ENCODE results near the gene NFE2L3. TPM values are rescaled to one million over a fixed set of nuclear protein-coding genes. Genes with fewer than 3 reads are reported as not detected.

NFE2L3 gene
- total RNA-seq, 1 donor from 2014 or later: 5.2 TPM

DNA sequence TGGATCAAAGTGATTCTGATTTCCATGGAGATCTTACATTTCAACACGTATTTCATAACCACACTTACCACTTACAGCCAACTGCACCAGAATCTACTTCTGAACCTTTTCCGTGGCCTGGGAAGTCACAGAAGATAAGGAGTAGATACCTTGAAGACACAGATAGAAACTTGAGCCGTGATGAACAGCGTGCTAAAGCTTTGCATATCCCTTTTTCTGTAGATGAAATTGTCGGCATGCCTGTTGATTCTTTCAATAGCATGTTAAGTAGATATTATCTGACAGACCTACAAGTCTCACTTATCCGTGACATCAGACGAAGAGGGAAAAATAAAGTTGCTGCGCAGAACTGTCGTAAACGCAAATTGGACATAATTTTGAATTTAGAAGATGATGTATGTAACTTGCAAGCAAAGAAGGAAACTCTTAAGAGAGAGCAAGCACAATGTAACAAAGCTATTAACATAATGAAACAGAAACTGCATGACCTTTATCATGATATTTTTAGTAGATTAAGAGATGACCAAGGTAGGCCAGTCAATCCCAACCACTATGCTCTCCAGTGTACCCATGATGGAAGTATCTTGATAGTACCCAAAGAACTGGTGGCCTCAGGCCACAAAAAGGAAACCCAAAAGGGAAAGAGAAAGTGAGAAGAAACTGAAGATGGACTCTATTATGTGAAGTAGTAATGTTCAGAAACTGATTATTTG lies 33.3 kb downstream of the NFE2L3 start:
- no peaks in the 10 kb centered on the region for H3K27me3 ChIP-seq
- H3K4me3 ChIP-seq: no peak overlapping the region
- H3K36me3 ChIP-seq: peaks cover 0 to 22% of the 10 kb centered on the region in 2 donors
- no peaks in the 10 kb centered on the region for H3K4me1 ChIP-seq
- no peaks in the 10 kb centered on the region for H3K9me3 ChIP-seq
- no peak overlapping the region for H3K27ac ChIP-seq
- no peak for DNase-seq (ENCODE audit: extremely low spot score in 2 of 2)
- no peak for TF ChIP-seq POLR2A (IDR thresholded peaks at IDR 0.05)
- TF ChIP-seq, protein P1, sequence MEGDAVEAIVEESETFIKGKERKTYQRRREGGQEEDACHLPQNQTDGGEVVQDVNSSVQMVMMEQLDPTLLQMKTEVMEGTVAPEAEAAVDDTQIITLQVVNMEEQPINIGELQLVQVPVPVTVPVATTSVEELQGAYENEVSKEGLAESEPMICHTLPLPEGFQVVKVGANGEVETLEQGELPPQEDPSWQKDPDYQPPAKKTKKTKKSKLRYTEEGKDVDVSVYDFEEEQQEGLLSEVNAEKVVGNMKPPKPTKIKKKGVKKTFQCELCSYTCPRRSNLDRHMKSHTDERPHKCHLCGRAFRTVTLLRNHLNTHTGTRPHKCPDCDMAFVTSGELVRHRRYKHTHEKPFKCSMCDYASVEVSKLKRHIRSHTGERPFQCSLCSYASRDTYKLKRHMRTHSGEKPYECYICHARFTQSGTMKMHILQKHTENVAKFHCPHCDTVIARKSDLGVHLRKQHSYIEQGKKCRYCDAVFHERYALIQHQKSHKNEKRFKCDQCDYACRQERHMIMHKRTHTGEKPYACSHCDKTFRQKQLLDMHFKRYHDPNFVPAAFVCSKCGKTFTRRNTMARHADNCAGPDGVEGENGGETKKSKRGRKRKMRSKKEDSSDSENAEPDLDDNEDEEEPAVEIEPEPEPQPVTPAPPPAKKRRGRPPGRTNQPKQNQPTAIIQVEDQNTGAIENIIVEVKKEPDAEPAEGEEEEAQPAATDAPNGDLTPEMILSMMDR (IDR thresholded peaks at IDR 0.05): no peak
- TF ChIP-seq POLR2AphosphoS5 (IDR thresholded peaks at IDR 0.05; ENCODE audit: insufficient read depth in 1 of 2, low read depth in 1 of 2): no peak
- intact Hi-C loops (cut with DNase I): no loop called here

GRCh38 chr7:26185844-26186180 lies 33.8 kb downstream of the NFE2L3 start:
- Histone ChIP-seq H3K4me3 (no peak overlapping the region), H3K9me3 (no peaks in the 10 kb centered on the region), H3K4me1 (no peaks in the 10 kb centered on the region), H3K36me3 (peaks cover 0 to 27% of the 10 kb centered on the region in 2 donors), H3K27ac (no peak overlapping the region), H3K27me3 (no peaks in the 10 kb centered on the region)
- TF ChIP-seq, protein P1 (IDR thresholded peaks at IDR 0.05): no peak
- TF ChIP-seq POLR2AphosphoS5 (IDR thresholded peaks at IDR 0.05; ENCODE audit: insufficient read depth in 1 of 2, low read depth in 1 of 2): no peak
- TF ChIP-seq POLR2A (IDR thresholded peaks at IDR 0.05): no peak
- no peak for DNase-seq (ENCODE audit: extremely low spot score in 2 of 2)
- intact Hi-C loops (cut with DNase I): no loop called here

DNA sequence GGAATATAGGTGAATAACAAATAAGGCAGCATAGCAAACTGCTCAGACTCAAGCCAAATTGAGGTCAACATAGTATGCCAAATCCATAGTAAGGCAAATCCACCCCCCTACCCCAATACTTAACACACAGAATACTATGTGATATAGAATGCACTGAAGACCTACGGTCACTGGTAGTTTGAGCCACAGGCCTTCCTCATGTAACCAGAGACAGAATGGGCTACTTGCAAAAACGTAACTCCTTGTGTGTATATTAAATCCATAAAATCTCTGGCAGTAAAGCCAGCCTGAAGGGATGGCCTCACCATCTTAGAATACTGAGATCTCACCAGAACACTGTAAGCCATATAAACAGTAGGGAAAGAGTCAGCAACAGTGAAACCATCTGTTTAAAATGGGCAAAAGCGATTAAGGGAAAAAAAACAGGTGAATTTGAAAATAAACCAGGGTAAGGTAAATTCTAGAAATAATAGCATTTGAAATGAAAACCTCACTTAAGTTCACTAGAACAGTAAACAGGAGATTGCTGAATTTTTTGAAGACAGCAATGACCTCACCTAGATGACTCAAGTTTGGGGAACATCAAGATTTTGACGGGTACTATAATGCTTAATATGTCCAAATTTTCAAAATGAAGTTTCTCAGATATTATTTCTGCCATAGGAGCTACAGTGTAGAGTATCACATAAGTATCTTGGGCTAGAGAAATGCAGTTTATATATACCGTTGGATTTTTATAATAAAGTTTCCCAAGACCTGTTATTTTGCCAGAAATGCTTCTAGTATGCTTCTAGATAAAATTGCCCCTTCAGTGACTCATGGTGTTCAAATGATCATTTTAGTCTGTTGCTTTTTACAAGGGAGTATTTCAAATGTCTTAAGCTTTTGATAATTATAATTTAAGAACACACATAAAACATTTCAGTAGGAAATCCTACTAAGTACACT lies 34.6 kb downstream of the NFE2L3 start:
- TF ChIP-seq POLR2A (IDR thresholded peaks at IDR 0.05) (no peak), POLR2AphosphoS5 (IDR thresholded peaks at IDR 0.05; ENCODE audit: insufficient read depth in 1 of 2, low read depth in 1 of 2) (no peak)
- TF ChIP-seq, protein P1 (IDR thresholded peaks at IDR 0.05): no peak
- Histone ChIP-seq H3K27me3 (no peaks in the 10 kb centered on the region), H3K4me3 (no peak overlapping the region), H3K27ac (no peak overlapping the region), H3K4me1 (no peaks in the 10 kb centered on the region), H3K36me3 (peaks cover 0 to 35% of the 10 kb centered on the region in 2 donors), H3K9me3 (no peaks in the 10 kb centered on the region)
- intact Hi-C loops (cut with DNase I): no loop called here
- DNase-seq (ENCODE audit: extremely low spot score in 2 of 2): no peak

GRCh38 chr7:26187380-26188205 lies 35.6 kb downstream of the NFE2L3 start:
- DNase-seq (ENCODE audit: extremely low spot score in 2 of 2): no peak
- H3K27ac ChIP-seq: no peak overlapping the region
- H3K9me3 ChIP-seq: no peaks in the 10 kb centered on the region
- TF ChIP-seq POLR2A (IDR thresholded peaks at IDR 0.05): no peak
- TF ChIP-seq POLR2AphosphoS5 (IDR thresholded peaks at IDR 0.05; ENCODE audit: insufficient read depth in 1 of 2, low read depth in 1 of 2): no peak
- TF ChIP-seq, protein P1 (IDR thresholded peaks at IDR 0.05): no peak
- peaks cover 0 to 45% of the 10 kb centered on the region in 2 donors for H3K36me3 ChIP-seq
- no peak overlapping the region for H3K4me3 ChIP-seq
- H3K27me3 ChIP-seq: no peaks in the 10 kb centered on the region
- intact Hi-C loops (cut with DNase I): no loop called here
- H3K4me1 ChIP-seq: peaks cover 8% of the 10 kb centered on the region
